Prostate gland (tissue), 1 donor: ENCODE results near the gene MICU1.

Source experiments
- POLR2A ChIP-seq: fragments of 450-650 bp; IDR thresholded peaks from one replicate; pipeline ENCODE4 v1.6.1; 2016; ENCODE audit warnings: antibody characterized with exemption, mild to moderate bottlenecking
- POLR2AphosphoS5 ChIP-seq: sonication (generic); formaldehyde crosslinking; IDR thresholded peaks from one replicate; pipeline ENCODE4 v1.6.1; 2017; ENCODE audit warnings: antibody characterized with exemption

DNA sequence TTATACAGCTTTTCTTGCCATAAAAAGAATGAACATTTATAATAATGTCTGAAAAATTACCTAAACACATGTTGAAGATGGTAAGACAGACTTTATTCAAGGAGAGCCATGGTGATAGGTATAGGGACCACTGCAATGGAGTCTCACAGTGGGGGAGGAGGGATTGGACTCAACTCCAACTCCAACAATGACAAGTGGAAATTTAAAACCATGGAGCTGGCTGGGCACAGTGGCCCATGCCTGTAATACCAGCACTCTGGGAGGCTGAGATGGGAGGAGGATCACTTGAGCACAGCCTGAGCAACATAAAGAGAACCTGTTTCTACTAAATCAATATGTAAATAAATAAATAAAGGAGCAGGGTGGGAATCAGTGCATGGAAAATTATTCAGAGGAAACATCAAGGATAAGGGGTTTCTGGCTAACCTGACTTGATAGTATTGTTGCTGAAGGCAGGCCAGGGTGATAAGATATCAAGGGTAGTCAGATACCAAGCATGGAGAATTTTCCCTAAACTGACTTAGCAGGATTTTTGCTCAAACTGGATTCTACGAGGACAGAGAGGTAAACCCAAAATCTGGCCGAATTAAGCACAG lies 19.5 kb upstream of the MICU1 start:
- no peak for TF ChIP-seq POLR2A
- TF ChIP-seq POLR2AphosphoS5: no peak
